ENCODE measurements around the gene COX5A. TPM values are rescaled to one million over a fixed set of nuclear protein-coding genes. Genes with fewer than 3 reads are reported as not detected.

COX5A gene
- total RNA-seq, 1 donor from 2014 or later, result 133 TPM

DNA sequence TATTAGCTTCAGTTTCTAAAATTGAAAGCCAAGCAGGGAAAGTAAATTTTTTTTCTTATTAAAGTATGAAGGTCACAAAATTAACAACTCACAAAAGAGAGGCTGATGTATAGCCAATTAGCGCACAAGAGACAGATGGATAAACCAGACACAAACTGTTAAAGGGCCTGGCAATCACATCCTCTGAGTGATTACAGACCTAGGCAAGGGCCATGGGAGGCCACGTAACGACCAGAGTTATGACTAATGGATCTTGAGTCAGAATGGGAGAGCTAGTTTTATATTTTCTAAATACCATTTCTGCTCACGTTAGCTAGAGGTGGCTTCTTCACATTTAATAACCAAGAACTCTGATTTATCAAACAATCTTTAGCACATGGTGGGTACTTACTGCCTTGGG lies 39.7 kb upstream of the COX5A start:
- H3K36me3 Mint-ChIP-seq (ENCODE audit: low read depth), result no peaks in the 10 kb centered on the region
- H3K4me3 Mint-ChIP-seq (ENCODE audit: unreplicated experiment), result no peak overlapping the region
- H3K27me3 Mint-ChIP-seq (ENCODE audit: low read depth), result peaks cover 6% of the 10 kb centered on the region
- TF ChIP-seq, protein P1, sequence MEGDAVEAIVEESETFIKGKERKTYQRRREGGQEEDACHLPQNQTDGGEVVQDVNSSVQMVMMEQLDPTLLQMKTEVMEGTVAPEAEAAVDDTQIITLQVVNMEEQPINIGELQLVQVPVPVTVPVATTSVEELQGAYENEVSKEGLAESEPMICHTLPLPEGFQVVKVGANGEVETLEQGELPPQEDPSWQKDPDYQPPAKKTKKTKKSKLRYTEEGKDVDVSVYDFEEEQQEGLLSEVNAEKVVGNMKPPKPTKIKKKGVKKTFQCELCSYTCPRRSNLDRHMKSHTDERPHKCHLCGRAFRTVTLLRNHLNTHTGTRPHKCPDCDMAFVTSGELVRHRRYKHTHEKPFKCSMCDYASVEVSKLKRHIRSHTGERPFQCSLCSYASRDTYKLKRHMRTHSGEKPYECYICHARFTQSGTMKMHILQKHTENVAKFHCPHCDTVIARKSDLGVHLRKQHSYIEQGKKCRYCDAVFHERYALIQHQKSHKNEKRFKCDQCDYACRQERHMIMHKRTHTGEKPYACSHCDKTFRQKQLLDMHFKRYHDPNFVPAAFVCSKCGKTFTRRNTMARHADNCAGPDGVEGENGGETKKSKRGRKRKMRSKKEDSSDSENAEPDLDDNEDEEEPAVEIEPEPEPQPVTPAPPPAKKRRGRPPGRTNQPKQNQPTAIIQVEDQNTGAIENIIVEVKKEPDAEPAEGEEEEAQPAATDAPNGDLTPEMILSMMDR (IDR thresholded peaks at IDR 0.05), result no peak
- no peaks in the 10 kb centered on the region for H3K9me3 Mint-ChIP-seq (ENCODE audit: low read depth)
- DNase-seq (ENCODE audit: low spot score), result no peak
- no peak overlapping the region for H3K27ac Mint-ChIP-seq (ENCODE audit: unreplicated experiment)
- no peaks in the 10 kb centered on the region for H3K4me1 Mint-ChIP-seq (ENCODE audit: low read depth)

DNA sequence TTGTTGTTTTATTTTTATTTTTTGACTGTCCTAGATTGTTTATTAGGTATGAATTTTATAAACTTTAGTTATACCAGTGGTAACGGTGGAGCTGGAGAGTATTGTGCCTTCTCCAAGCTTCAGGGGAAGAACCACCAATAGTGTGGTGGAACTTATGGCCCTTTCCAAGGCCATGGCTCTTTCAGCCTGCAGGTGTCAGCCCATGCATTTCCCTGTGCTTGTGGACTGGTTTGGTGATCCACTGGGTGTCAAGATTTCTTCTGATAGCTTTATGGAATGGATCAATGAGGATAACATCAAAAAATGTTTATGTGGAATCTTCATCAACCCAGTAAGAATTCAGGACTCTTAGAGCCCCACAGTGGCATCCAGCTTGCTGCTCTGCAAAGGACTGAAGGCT lies 38.3 kb upstream of the COX5A start:
- no peaks in the 10 kb centered on the region for H3K9me3 Mint-ChIP-seq (ENCODE audit: low read depth)
- H3K27me3 Mint-ChIP-seq (ENCODE audit: low read depth), result peaks cover 6% of the 10 kb centered on the region
- no peak for DNase-seq (ENCODE audit: low spot score)
- no peaks in the 10 kb centered on the region for H3K36me3 Mint-ChIP-seq (ENCODE audit: low read depth)
- no peaks in the 10 kb centered on the region for H3K4me1 Mint-ChIP-seq (ENCODE audit: low read depth)
- H3K4me3 Mint-ChIP-seq (ENCODE audit: unreplicated experiment), result no peak overlapping the region
- no peak overlapping the region for H3K27ac Mint-ChIP-seq (ENCODE audit: unreplicated experiment)
- TF ChIP-seq, protein P1 (IDR thresholded peaks at IDR 0.05), result peak; percentile 31

DNA sequence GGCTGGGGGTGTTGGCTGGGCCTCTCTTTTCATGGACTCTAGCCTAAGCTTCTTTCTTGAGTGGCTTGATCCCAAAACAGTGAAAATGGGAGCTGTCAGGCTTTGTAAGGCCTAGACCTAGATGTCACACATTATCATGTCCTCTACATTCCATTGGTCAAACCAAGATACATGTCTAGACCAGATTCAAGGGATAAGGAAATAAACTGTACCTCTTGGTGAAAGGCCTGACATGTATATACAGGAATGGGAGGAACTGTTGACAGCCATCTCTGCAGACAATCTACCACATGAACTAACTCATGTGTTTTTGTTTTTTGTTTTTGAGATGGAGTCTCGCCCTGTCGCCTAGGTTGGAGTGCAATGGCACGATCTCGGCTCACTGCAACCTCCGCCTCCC lies 29.8 kb upstream of the COX5A start:
- no peak overlapping the region for H3K4me3 Mint-ChIP-seq (ENCODE audit: unreplicated experiment)
- H3K4me1 Mint-ChIP-seq (ENCODE audit: low read depth), result peaks cover 14% of the 10 kb centered on the region
- no peak overlapping the region for H3K27ac Mint-ChIP-seq (ENCODE audit: unreplicated experiment)
- no peak for DNase-seq (ENCODE audit: low spot score)
- H3K9me3 Mint-ChIP-seq (ENCODE audit: low read depth), result no peaks in the 10 kb centered on the region
- H3K36me3 Mint-ChIP-seq (ENCODE audit: low read depth), result no peaks in the 10 kb centered on the region
- no peaks in the 10 kb centered on the region for H3K27me3 Mint-ChIP-seq (ENCODE audit: low read depth)
- TF ChIP-seq, protein P1 (IDR thresholded peaks at IDR 0.05), result no peak

DNA sequence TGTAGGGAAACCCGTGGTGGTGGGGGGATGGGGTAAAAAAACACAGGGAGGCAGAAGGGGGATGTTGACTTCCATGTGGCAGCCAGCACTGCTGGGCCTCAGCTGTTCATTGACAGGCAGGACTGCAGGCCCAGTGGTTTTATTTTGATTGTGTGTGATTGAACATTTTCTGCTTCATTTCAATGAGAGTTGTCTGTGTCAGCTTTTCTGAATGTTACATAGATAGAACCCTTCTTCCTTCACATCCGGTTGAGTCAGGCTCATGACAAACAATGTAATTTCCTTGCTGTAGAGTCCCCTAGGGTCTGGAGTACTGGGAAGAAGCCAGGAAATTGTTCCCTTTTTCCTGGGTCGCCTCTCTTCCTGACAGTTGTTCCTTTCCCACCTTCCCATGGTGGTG lies 26.9 kb upstream of the COX5A start:
- Mint-ChIP-seq H3K4me3 (ENCODE audit: unreplicated experiment) (no peak overlapping the region), H3K27me3 (ENCODE audit: low read depth) (no peaks in the 10 kb centered on the region), H3K9me3 (ENCODE audit: low read depth) (no peaks in the 10 kb centered on the region), H3K4me1 (ENCODE audit: low read depth) (peaks cover 18% of the 10 kb centered on the region), H3K36me3 (ENCODE audit: low read depth) (no peaks in the 10 kb centered on the region), H3K27ac (ENCODE audit: unreplicated experiment) (peak overlapping the region; percentile 60)
- TF ChIP-seq, protein P1 (IDR thresholded peaks at IDR 0.05), result no peak
- no peak for DNase-seq (ENCODE audit: low spot score)

DNA sequence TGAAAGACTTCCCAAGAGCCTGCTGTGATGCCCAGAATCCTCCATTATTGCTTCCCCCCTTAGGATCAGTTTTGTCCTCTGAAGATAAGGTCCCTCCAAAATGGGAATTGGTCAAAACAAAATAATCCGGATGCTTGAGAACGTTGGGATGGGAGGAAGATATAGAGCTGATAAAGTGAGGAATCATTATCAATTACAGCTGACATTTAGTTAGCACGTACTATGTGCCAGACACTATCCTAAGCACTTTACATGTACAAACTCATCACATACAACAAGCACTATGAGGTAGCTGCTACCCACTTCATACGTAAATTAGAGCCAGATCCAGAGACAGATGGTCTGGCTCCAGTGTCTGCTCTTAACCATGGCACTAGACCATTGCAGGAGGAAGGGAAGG lies 25.3 kb upstream of the COX5A start:
- TF ChIP-seq, protein P1 (IDR thresholded peaks at IDR 0.05), result no peak
- H3K27me3 Mint-ChIP-seq (ENCODE audit: low read depth), result no peaks in the 10 kb centered on the region
- no peaks in the 10 kb centered on the region for H3K36me3 Mint-ChIP-seq (ENCODE audit: low read depth)
- H3K4me1 Mint-ChIP-seq (ENCODE audit: low read depth), result peaks cover 33% of the 10 kb centered on the region
- no peak for DNase-seq (ENCODE audit: low spot score)
- H3K27ac Mint-ChIP-seq (ENCODE audit: unreplicated experiment), result no peak overlapping the region
- H3K4me3 Mint-ChIP-seq (ENCODE audit: unreplicated experiment), result no peak overlapping the region
- no peaks in the 10 kb centered on the region for H3K9me3 Mint-ChIP-seq (ENCODE audit: low read depth)

Data from chondrocyte (in vitro differentiated cells).